Panc1 (cell line): ENCODE data around the gene KIAA0586. TPM values are rescaled to one million over a fixed set of nuclear protein-coding genes. Genes with fewer than 3 reads are reported as not detected.

Source experiments
- ATAC-seq: fragments of 200-7000 bp; cut with Tn5 transposase; 2 replicates; pipeline ENCODE4 v1.9.1; 2020; ENCODE audit warnings: mild to moderate bottlenecking, moderate library complexity
- BruUV-seq: library from RNA; stranded (reverse); fragments of 400-500 nt; replicated peaks from 2 replicates; lab custom pipeline; 2021; lab: Mats Ljungman, UMichigan
- CTCF ChIA-PET: fragments of 300-600 bp; sonication (Branson Sonifier 250); formaldehyde crosslinking; loops from one replicate; lab custom pipeline; 2022; ENCODE audit warnings: antibody characterized with exemption; lab: Charles Lee
- POLR2A ChIA-PET: fragments of 300-600 bp; sonication (Branson Sonifier 250); formaldehyde crosslinking; loops from one replicate; lab custom pipeline; 2022; ENCODE audit warnings: antibody characterized with exemption; lab: Charles Lee
- DNase-seq: peaks from one replicate; pipeline ENCODE4 v3.0.0-alpha.2; 2010; ENCODE audit warnings: low read depth, low spot score
- H3K27ac ChIP-seq: 2 replicates; pipeline ENCODE4 v1.5.1; 2011; ENCODE audit warnings: mild to moderate bottlenecking, low read length, inconsistent platforms
- H3K27me3 ChIP-seq: fragments of 200-500 bp; sonication (Bioruptor generic); 2 replicates; pipeline ENCODE4 v1.6.0; 2014; ENCODE audit warnings: low read length, inconsistent platforms; ENCODE audit not compliant: control insufficient read depth, insufficient read depth
- H3K36me3 ChIP-seq: fragments of 200-500 bp; sonication (Bioruptor generic); 2 replicates; pipeline ENCODE4 v1.5.1; 2014; ENCODE audit warnings: inconsistent platforms, mild to moderate bottlenecking, low read length, moderate library complexity; ENCODE audit not compliant: control insufficient read depth, insufficient read depth
- H3K4me1 ChIP-seq: 2 replicates; pipeline ENCODE4 v1.5.1; 2011; ENCODE audit warnings: inconsistent platforms, mild to moderate bottlenecking, low read length, moderate library complexity; ENCODE audit not compliant: control insufficient read depth, insufficient read depth
- H3K4me3 ChIP-seq, 2 experiments: 2 replicates each; pipeline ENCODE4 v1.5.1; 2011 to 2012; ENCODE audit warnings: low read depth in 2 of 2, low read length in 2 of 2, mild to moderate bottlenecking in 2 of 2, inconsistent platforms in 1 of 2, moderate library complexity in 1 of 2
- H3K9me3 ChIP-seq: fragments of 200-500 bp; sonication (Bioruptor generic); 2 replicates; pipeline ENCODE4 v1.5.1; 2014; ENCODE audit warnings: low read depth, mild to moderate bottlenecking, inconsistent platforms, low read length, moderate library complexity; ENCODE audit not compliant: control insufficient read depth, insufficient read depth
- POLR2AphosphoS5 ChIP-seq: IDR thresholded peaks from 2 replicates; pipeline ENCODE4 v1.6.1; 2012; ENCODE audit warnings: mild to moderate bottlenecking, low read depth, low read length, moderate library complexity
- SIN3A ChIP-seq: IDR thresholded peaks from 2 replicates; pipeline ENCODE4 v1.6.1; 2012; ENCODE audit warnings: low read depth, mild to moderate bottlenecking, low read length, moderate library complexity, borderline replicate concordance; ENCODE audit not compliant: insufficient read depth
- TCF7L2 ChIP-seq: IDR thresholded peaks from 2 replicates; pipeline ENCODE4 v1.6.1; 2011; ENCODE audit warnings: mild to moderate bottlenecking, low read depth, low read length, inconsistent platforms
- in situ Hi-C: cut with HindIII; loops from 2 replicates; pipeline ENCODE4 v1.10.0; 2016; ENCODE audit warnings: low sequenced_read_pairs, low pct_unique_long_range_greater_than_20kb
- intact Hi-C: fragments of 100-400 bp; cut with micrococcal nuclease; formaldehyde crosslinking; loops from one replicate; pipeline ENCODE4 v1.10.0; 2022; ENCODE audit not compliant: unreplicated experiment
- total RNA-seq: library from RNA; stranded (reverse); gene quantifications from one replicate; pipeline ENCODE4 v1.2.1, GENCODE V29; 2021; ENCODE audit not compliant: unreplicated experiment
- TF ChIP-seq, protein P1 (sequence below): fragments of 450-650 bp; IDR thresholded peaks from 2 replicates; pipeline ENCODE4 v1.5.1; 2017; ENCODE audit warnings: mild to moderate bottlenecking
- TF ChIP-seq, protein P2 (sequence below), 2 experiments: IDR thresholded peaks; 2 replicates each; pipeline ENCODE4 v1.6.1; 2011 to 2012; ENCODE audit warnings: low read depth in 2 of 2, control low read depth in 1 of 2, low read length in 1 of 2, mild to moderate bottlenecking in 1 of 2, moderate library complexity in 1 of 2; ENCODE audit not compliant: insufficient read depth in 1 of 2

Gene KIAA0586
- total RNA-seq, 1 experiment from 2014 or later = 14.7 TPM

DNA sequence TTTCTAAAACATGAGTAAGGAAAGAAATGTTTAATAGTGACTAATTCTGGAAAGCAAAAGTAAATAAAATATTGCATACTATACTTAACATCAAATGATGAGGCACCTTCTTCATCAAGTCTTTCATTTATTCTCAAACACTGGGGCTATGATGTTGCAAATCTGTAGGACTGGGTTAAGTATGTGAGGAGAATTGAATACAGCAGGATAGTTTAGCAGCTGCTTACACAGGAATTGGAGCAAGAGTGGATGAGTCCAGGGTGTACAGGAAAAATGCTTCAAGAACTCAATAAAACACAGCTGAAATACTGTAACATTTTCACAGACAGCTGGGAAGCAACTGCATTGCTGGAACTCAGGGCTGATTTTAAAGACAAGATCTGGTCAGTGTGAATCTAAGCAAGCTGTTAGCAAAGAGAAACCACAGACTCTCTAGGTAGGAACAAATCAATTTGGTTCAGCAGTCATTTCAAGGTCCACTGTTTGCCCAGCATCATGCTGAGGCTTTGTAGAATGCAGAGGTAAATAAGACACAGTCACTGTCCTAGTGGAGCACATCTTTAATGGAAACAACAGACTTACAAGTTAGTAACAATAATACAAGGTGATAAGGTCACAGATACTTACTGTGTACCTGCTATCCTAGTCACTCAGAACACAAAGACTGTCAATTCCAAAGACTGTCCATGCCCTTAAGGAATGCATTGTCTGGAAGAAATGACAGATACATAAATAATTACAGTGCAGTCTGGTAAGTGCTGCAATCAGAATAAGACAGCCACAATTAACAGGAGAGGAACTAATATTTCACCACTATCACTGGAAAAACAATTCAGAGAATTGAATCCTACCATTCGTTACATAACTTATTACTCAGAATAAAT, 113.5 kb downstream of the KIAA0586 start:
- POLR2A ChIA-PET = no interaction called here
- CTCF ChIA-PET = no interaction called here
- in situ Hi-C loops (no loop called here), intact Hi-C loops (no loop called here)
- Histone ChIP-seq H3K4me3 (no peak overlapping the region), H3K9me3 (no peaks in the 10 kb centered on the region), H3K27ac (no peak overlapping the region), H3K4me1 (no peaks in the 10 kb centered on the region), H3K36me3 (no peaks in the 10 kb centered on the region), H3K27me3 (no peaks in the 10 kb centered on the region)
- no peak for ATAC-seq
- no peak for DNase-seq
- TF ChIP-seq, protein P1, sequence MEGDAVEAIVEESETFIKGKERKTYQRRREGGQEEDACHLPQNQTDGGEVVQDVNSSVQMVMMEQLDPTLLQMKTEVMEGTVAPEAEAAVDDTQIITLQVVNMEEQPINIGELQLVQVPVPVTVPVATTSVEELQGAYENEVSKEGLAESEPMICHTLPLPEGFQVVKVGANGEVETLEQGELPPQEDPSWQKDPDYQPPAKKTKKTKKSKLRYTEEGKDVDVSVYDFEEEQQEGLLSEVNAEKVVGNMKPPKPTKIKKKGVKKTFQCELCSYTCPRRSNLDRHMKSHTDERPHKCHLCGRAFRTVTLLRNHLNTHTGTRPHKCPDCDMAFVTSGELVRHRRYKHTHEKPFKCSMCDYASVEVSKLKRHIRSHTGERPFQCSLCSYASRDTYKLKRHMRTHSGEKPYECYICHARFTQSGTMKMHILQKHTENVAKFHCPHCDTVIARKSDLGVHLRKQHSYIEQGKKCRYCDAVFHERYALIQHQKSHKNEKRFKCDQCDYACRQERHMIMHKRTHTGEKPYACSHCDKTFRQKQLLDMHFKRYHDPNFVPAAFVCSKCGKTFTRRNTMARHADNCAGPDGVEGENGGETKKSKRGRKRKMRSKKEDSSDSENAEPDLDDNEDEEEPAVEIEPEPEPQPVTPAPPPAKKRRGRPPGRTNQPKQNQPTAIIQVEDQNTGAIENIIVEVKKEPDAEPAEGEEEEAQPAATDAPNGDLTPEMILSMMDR = no peak
- TF ChIP-seq SIN3A = no peak
- TF ChIP-seq TCF7L2 = no peak
- no TSS peak for BruUV-seq

DNA sequence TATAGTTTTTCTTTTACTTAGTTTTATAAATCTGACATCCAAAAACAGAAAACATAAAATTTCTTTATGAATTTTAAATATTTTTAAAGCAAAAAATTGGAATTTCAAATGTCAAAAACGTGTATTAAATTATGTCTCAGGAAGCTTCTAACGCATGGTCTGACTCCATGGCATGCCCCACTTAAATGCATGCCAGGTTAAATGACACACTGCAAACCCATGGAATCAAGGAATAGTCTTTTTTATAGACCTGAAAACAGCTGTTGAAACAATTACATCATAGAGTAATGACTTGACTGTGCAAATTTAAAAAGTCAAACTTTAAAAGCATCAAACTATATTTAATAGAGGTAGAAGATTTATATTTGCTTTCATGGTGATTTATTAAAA, 114.1 kb downstream of the KIAA0586 start:
- ChIA-PET POLR2A (no interaction called here), CTCF (no interaction called here)
- H3K27me3 ChIP-seq = no peaks in the 10 kb centered on the region
- no peaks in the 10 kb centered on the region for H3K4me1 ChIP-seq
- no peak overlapping the region for H3K4me3 ChIP-seq
- DNase-seq (no peak), ATAC-seq (no peak)
- H3K36me3 ChIP-seq = no peaks in the 10 kb centered on the region
- no peaks in the 10 kb centered on the region for H3K9me3 ChIP-seq
- BruUV-seq = no TSS peak
- no peak overlapping the region for H3K27ac ChIP-seq
- TF ChIP-seq SIN3A = no peak
- TF ChIP-seq, protein P1 = no peak
- TF ChIP-seq, protein P2, sequence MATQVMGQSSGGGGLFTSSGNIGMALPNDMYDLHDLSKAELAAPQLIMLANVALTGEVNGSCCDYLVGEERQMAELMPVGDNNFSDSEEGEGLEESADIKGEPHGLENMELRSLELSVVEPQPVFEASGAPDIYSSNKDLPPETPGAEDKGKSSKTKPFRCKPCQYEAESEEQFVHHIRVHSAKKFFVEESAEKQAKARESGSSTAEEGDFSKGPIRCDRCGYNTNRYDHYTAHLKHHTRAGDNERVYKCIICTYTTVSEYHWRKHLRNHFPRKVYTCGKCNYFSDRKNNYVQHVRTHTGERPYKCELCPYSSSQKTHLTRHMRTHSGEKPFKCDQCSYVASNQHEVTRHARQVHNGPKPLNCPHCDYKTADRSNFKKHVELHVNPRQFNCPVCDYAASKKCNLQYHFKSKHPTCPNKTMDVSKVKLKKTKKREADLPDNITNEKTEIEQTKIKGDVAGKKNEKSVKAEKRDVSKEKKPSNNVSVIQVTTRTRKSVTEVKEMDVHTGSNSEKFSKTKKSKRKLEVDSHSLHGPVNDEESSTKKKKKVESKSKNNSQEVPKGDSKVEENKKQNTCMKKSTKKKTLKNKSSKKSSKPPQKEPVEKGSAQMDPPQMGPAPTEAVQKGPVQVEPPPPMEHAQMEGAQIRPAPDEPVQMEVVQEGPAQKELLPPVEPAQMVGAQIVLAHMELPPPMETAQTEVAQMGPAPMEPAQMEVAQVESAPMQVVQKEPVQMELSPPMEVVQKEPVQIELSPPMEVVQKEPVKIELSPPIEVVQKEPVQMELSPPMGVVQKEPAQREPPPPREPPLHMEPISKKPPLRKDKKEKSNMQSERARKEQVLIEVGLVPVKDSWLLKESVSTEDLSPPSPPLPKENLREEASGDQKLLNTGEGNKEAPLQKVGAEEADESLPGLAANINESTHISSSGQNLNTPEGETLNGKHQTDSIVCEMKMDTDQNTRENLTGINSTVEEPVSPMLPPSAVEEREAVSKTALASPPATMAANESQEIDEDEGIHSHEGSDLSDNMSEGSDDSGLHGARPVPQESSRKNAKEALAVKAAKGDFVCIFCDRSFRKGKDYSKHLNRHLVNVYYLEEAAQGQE (IDR thresholded peaks at IDR 0.05; ENCODE audit: insufficient read depth in 1 of 2, low read depth in 2 of 2, low read length in 1 of 2) = no peak
- TF ChIP-seq TCF7L2 = no peak
- TF ChIP-seq POLR2AphosphoS5 = no peak
- in situ Hi-C loops = no loop called here
- intact Hi-C loops = no loop called here
